VCaP (cell line): ENCODE data around the gene APOL4.
A peak's percentile ranks its signal among the peaks of the same experiment; 100 is the strongest.
"Not testable (repeated sequence)": the region's sequence is repeated elsewhere in the genome, so short reads cannot be mapped to it uniquely, and the experiment has no call there.

ENCODE experiments used
- H3K27ac ChIP-seq: fragments of 450-650 bp; 2 replicates; pipeline ENCODE4 v1.5.1; 2017
- CTCF ChIP-seq: fragments of 450-650 bp; conservative IDR thresholded peaks from 2 replicates; pipeline ENCODE4 v1.5.1; 2017; ENCODE audit warnings: mild to moderate bottlenecking, moderate library complexity

Gene APOL4

GRCh38 chr22:36194971-36195370, 6.6 kb downstream of the APOL4 start:
- no peak overlapping the region for H3K27ac ChIP-seq
- peak; percentile 86 for TF ChIP-seq CTCF

GRCh38 chr22:36194385-36194784, 7.2 kb downstream of the APOL4 start:
- H3K27ac ChIP-seq = no peak overlapping the region
- TF ChIP-seq CTCF = no peak

GRCh38 chr22:36193577-36193976, 8.0 kb downstream of the APOL4 start:
- no peak for TF ChIP-seq CTCF
- H3K27ac ChIP-seq = no peak overlapping the region

GRCh38 chr22:36193171-36193570, 8.4 kb downstream of the APOL4 start:
- H3K27ac ChIP-seq = no peak overlapping the region
- TF ChIP-seq CTCF = no peak

- no peak overlapping the region for H3K27ac ChIP-seq
- no peak for TF ChIP-seq CTCF
Measured at GRCh38 chr22:36192542-36192941, 9.1 kb downstream of the APOL4 start.

GRCh38 chr22:36191106-36191836, 10.3 kb downstream of the APOL4 start:
- H3K27ac ChIP-seq = no peak overlapping the region
- no peak for TF ChIP-seq CTCF

- H3K27ac ChIP-seq = not testable (repeated sequence)
Measured at GRCh38 chr22:36187862-36188261, 13.7 kb downstream of the APOL4 start.

- TF ChIP-seq CTCF = no peak
- H3K27ac ChIP-seq = no peak overlapping the region
Measured at GRCh38 chr22:36185828-36186624, 15.6 kb downstream of the APOL4 start.
